Mesendoderm (in vitro differentiated cells): ENCODE measurements around the gene TTC23L.

Experiments used
- DNase-seq: peaks from one replicate; pipeline ENCODE4 v3.0.0; 2013
- H2AK5ac ChIP-seq: 2 replicates; pipeline ENCODE4 v1.6.1; 2013; ENCODE audit warnings: low read length, inconsistent platforms
- H2BK120ac ChIP-seq: 2 replicates; pipeline ENCODE4 v1.6.1; 2013; ENCODE audit warnings: low read depth, mild to moderate bottlenecking, low read length, moderate library complexity, mixed read lengths
- H2BK15ac ChIP-seq: replicated peaks from 2 replicates; pipeline ENCODE4 v1.6.1; 2013; ENCODE audit warnings: low read depth, mild to moderate bottlenecking, moderate library complexity
- H2BK5ac ChIP-seq: 2 replicates; pipeline ENCODE4 v1.6.1; 2013; ENCODE audit warnings: low read length, inconsistent platforms
- H3K18ac ChIP-seq: 2 replicates; pipeline ENCODE4 v1.6.1; 2013; ENCODE audit warnings: mild to moderate bottlenecking, low read length, mixed read lengths
- H3K23ac ChIP-seq: one replicate; pipeline ENCODE4 v1.6.1; 2013; ENCODE audit warnings: low read length
- H3K27ac ChIP-seq: 2 replicates; pipeline ENCODE4 v1.5.1; 2013; ENCODE audit warnings: low read depth, mild to moderate bottlenecking, inconsistent platforms, low read length, moderate library complexity
- H3K27me3 ChIP-seq: 2 replicates; pipeline ENCODE4 v1.6.1; 2013; ENCODE audit warnings: low read length, control low read depth, mild to moderate bottlenecking, inconsistent platforms; ENCODE audit not compliant: insufficient read depth, poor library complexity
- H3K36me3 ChIP-seq: 2 replicates; pipeline ENCODE4 v1.6.1; 2013; ENCODE audit warnings: low read length, inconsistent platforms; ENCODE audit not compliant: control insufficient read depth, insufficient read depth
- H3K4ac ChIP-seq: one replicate; pipeline ENCODE4 v1.6.1; 2013; ENCODE audit warnings: low read depth, mild to moderate bottlenecking, low read length, moderate library complexity
- H3K4me1 ChIP-seq: 2 replicates; pipeline ENCODE4 v1.6.1; 2013; ENCODE audit warnings: low read depth, low read length, inconsistent platforms; ENCODE audit not compliant: control insufficient read depth
- H3K4me2 ChIP-seq: 2 replicates; pipeline ENCODE4 v1.6.1; 2013; ENCODE audit warnings: low read length
- H3K4me3 ChIP-seq: 2 replicates; pipeline ENCODE4 v1.5.1; 2013; ENCODE audit warnings: mild to moderate bottlenecking, low read length
- H3K56ac ChIP-seq: one replicate; pipeline ENCODE4 v1.6.1; 2013; ENCODE audit warnings: low read length
- H3K79me1 ChIP-seq: 2 replicates; pipeline ENCODE4 v1.6.1; 2013; ENCODE audit warnings: low read length, inconsistent platforms
- H3K79me2 ChIP-seq: 2 replicates; pipeline ENCODE4 v1.6.1; 2013; ENCODE audit warnings: mild to moderate bottlenecking, low read length; ENCODE audit not compliant: control insufficient read depth, insufficient read depth
- H3K9ac ChIP-seq: 2 replicates; pipeline ENCODE4 v1.6.1; 2013; ENCODE audit warnings: low read length, inconsistent platforms
- H4K5ac ChIP-seq: one replicate; pipeline ENCODE4 v1.6.1; 2013; ENCODE audit warnings: low read length
- H4K8ac ChIP-seq: one replicate; pipeline ENCODE4 v1.6.1; 2013; ENCODE audit warnings: low read depth, mild to moderate bottlenecking, control low read depth, low read length, moderate library complexity
- WGBS: extraction: QIAGEN DNeasy Blood & Tissue Kit; methylation state at CpG from one replicate; pipeline ENCODE4 v1.1.7; 2013; ENCODE audit warnings: low lambda C conversion rate, missing lambda C conversion rate; ENCODE audit not compliant: insufficient coverage; ENCODE audit errors: extremely low coverage; 5-methylcytosine and 5-hydroxymethylcytosine counted together

The TTC23L gene

GRCh38 chr5:34854459-34855174 lies 15.7 kb downstream of the TTC23L start:
- H2BK15ac ChIP-seq: no peak overlapping the region
- H3K4me3 ChIP-seq: no peak overlapping the region
- H3K56ac ChIP-seq: no peak overlapping the region
- no peak overlapping the region for H2AK5ac ChIP-seq
- no peak overlapping the region for H2BK120ac ChIP-seq
- no peak overlapping the region for H3K4me2 ChIP-seq
- no peak overlapping the region for H3K23ac ChIP-seq
- H4K5ac ChIP-seq: no peak overlapping the region
- H2BK5ac ChIP-seq: no peak overlapping the region
- no peak for DNase-seq
- H4K8ac ChIP-seq: no peak overlapping the region
- WGBS: no CpG with 5 or more reads among the region's 4 CpGs
- no peaks in the 10 kb centered on the region for H3K36me3 ChIP-seq
- no peak overlapping the region for H3K9ac ChIP-seq
- H3K4me1 ChIP-seq: no peaks in the 10 kb centered on the region
- no peaks in the 10 kb centered on the region for H3K79me2 ChIP-seq
- H3K4ac ChIP-seq: no peak overlapping the region
- H3K27ac ChIP-seq: no peak overlapping the region
- no peak overlapping the region for H3K18ac ChIP-seq
- no peaks in the 10 kb centered on the region for H3K79me1 ChIP-seq
- no peaks in the 10 kb centered on the region for H3K27me3 ChIP-seq

- no peak overlapping the region for H3K18ac ChIP-seq
- H2BK15ac ChIP-seq: no peak overlapping the region
- no peak overlapping the region for H3K4me3 ChIP-seq
- no peaks in the 10 kb centered on the region for H3K27me3 ChIP-seq
- no peak overlapping the region for H3K4me2 ChIP-seq
- no peak overlapping the region for H3K9ac ChIP-seq
- H3K27ac ChIP-seq: no peak overlapping the region
- H3K4ac ChIP-seq: no peak overlapping the region
- H4K8ac ChIP-seq: no peak overlapping the region
- no CpG with 5 or more reads among the region's 3 CpGs for WGBS
- H2AK5ac ChIP-seq: no peak overlapping the region
- no peaks in the 10 kb centered on the region for H3K79me1 ChIP-seq
- H2BK5ac ChIP-seq: no peak overlapping the region
- DNase-seq: no peak
- no peak overlapping the region for H3K56ac ChIP-seq
- no peaks in the 10 kb centered on the region for H3K4me1 ChIP-seq
- H3K79me2 ChIP-seq: no peaks in the 10 kb centered on the region
- no peak overlapping the region for H3K23ac ChIP-seq
- H3K36me3 ChIP-seq: no peaks in the 10 kb centered on the region
- no peak overlapping the region for H2BK120ac ChIP-seq
- no peak overlapping the region for H4K5ac ChIP-seq
Measured at GRCh38 chr5:34857161-34857560, 18.2 kb downstream of the TTC23L start.

- DNase-seq: no peak
- no peak overlapping the region for H3K27ac ChIP-seq
- H3K79me2 ChIP-seq: no peaks in the 10 kb centered on the region
- no peak overlapping the region for H4K8ac ChIP-seq
- H2AK5ac ChIP-seq: no peak overlapping the region
- H3K4me1 ChIP-seq: no peaks in the 10 kb centered on the region
- no peak overlapping the region for H3K4ac ChIP-seq
- no peak overlapping the region for H4K5ac ChIP-seq
- no peak overlapping the region for H3K4me3 ChIP-seq
- H3K23ac ChIP-seq: no peak overlapping the region
- H2BK120ac ChIP-seq: no peak overlapping the region
- no peaks in the 10 kb centered on the region for H3K27me3 ChIP-seq
- H3K4me2 ChIP-seq: no peak overlapping the region
- H3K56ac ChIP-seq: no peak overlapping the region
- no peaks in the 10 kb centered on the region for H3K36me3 ChIP-seq
- no peaks in the 10 kb centered on the region for H3K79me1 ChIP-seq
- H2BK15ac ChIP-seq: no peak overlapping the region
- H2BK5ac ChIP-seq: no peak overlapping the region
- no peak overlapping the region for H3K9ac ChIP-seq
- no CpG with 5 or more reads among the region's 1 CpG for WGBS
- H3K18ac ChIP-seq: no peak overlapping the region
Measured at GRCh38 chr5:34857894-34858293, 18.9 kb downstream of the TTC23L start.

DNA sequence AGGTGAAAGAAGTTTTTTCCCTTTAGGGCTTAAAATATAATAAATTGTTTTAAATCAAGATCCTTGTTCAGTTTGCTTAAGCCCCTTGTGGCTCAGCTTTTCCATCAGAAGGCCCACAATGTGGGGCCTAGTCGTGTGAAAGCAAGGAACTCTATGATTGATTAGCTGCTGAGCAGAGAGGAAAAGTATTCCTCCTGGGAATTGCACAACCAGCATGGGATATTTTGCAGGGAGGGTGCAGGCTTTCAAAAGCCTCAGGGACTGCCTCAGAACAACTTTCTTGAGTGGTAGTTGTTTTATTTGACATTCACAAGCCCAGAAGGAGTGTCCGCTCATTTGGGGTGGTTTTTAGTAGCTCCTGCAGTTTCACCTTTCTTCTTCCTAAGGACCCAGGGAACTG lies 19.8 kb downstream of the TTC23L start:
- no peaks in the 10 kb centered on the region for H3K79me2 ChIP-seq
- no peak overlapping the region for H3K18ac ChIP-seq
- no peak overlapping the region for H2BK120ac ChIP-seq
- no peak overlapping the region for H3K4me2 ChIP-seq
- H3K4me3 ChIP-seq: no peak overlapping the region
- no peak overlapping the region for H2AK5ac ChIP-seq
- H2BK5ac ChIP-seq: no peak overlapping the region
- H3K9ac ChIP-seq: no peak overlapping the region
- no peaks in the 10 kb centered on the region for H3K4me1 ChIP-seq
- H3K79me1 ChIP-seq: no peaks in the 10 kb centered on the region
- H4K8ac ChIP-seq: no peak overlapping the region
- H2BK15ac ChIP-seq: no peak overlapping the region
- no peak overlapping the region for H3K27ac ChIP-seq
- no peak overlapping the region for H3K23ac ChIP-seq
- H3K27me3 ChIP-seq: no peaks in the 10 kb centered on the region
- no peaks in the 10 kb centered on the region for H3K36me3 ChIP-seq
- no peak for DNase-seq
- H3K56ac ChIP-seq: no peak overlapping the region
- H4K5ac ChIP-seq: no peak overlapping the region
- H3K4ac ChIP-seq: no peak overlapping the region
- no CpG with 5 or more reads among the region's 2 CpGs for WGBS

GRCh38 chr5:34859253-34859652 lies 20.3 kb downstream of the TTC23L start:
- H3K4ac ChIP-seq: no peak overlapping the region
- no peak overlapping the region for H2BK5ac ChIP-seq
- no peaks in the 10 kb centered on the region for H3K36me3 ChIP-seq
- H3K4me1 ChIP-seq: no peaks in the 10 kb centered on the region
- no peak overlapping the region for H2BK120ac ChIP-seq
- no peak for DNase-seq
- WGBS: no CpG with 5 or more reads among the region's 5 CpGs
- no peak overlapping the region for H3K56ac ChIP-seq
- H3K27me3 ChIP-seq: no peaks in the 10 kb centered on the region
- H3K4me2 ChIP-seq: no peak overlapping the region
- no peak overlapping the region for H3K9ac ChIP-seq
- H2AK5ac ChIP-seq: no peak overlapping the region
- no peak overlapping the region for H4K8ac ChIP-seq
- no peaks in the 10 kb centered on the region for H3K79me1 ChIP-seq
- no peak overlapping the region for H3K23ac ChIP-seq
- H4K5ac ChIP-seq: no peak overlapping the region
- H3K27ac ChIP-seq: no peak overlapping the region
- H2BK15ac ChIP-seq: no peak overlapping the region
- no peaks in the 10 kb centered on the region for H3K79me2 ChIP-seq
- no peak overlapping the region for H3K18ac ChIP-seq
- no peak overlapping the region for H3K4me3 ChIP-seq

- Histone ChIP-seq H3K9ac (no peak overlapping the region), H2BK120ac (no peak overlapping the region), H3K4ac (no peak overlapping the region), H4K5ac (no peak overlapping the region), H3K4me2 (no peak overlapping the region), H2BK5ac (no peak overlapping the region), H3K56ac (no peak overlapping the region), H3K23ac (no peak overlapping the region), H3K4me1 (peaks cover 3% of the 10 kb centered on the region), H2AK5ac (no peak overlapping the region), H4K8ac (no peak overlapping the region), H3K27ac (no peak overlapping the region), H2BK15ac (no peak overlapping the region), H3K79me2 (no peaks in the 10 kb centered on the region), H3K36me3 (no peaks in the 10 kb centered on the region), H3K79me1 (no peaks in the 10 kb centered on the region), H3K18ac (no peak overlapping the region), H3K27me3 (no peaks in the 10 kb centered on the region), H3K4me3 (no peak overlapping the region)
- WGBS: no CpG with 5 or more reads among the region's 3 CpGs
- DNase-seq: no peak
Measured at GRCh38 chr5:34863946-34864345, 25.0 kb downstream of the TTC23L start.
